ENCODE results near the gene BMAL1. TPM values are rescaled to one million over a fixed set of nuclear protein-coding genes. Genes with fewer than 3 reads are reported as not detected.

The BMAL1 gene
- total RNA-seq, 5 donors from 2014 or later (not counting 1 experiment from before 2014, with no cell fraction given), result 67.9 to 99.2 (median 72.1) TPM

DNA sequence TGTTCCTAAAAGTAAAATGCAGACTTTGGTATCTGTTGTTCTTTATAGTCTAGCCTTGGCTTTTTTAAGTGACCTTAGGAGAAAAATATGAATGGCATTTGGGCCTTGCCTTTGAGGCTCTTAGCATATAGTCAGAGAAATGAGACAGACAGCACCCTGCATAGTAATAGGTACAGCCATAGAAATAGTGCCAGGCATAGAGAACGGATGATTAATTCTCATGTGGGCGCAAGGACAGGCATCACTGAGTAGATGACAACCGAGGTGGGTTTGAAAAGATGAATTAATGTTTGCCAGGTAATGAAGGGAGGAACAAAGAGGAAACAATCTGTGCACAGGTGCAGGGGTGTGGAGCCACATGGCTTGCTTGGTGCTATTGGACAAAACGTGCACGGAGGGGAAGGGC lies 90.5 kb downstream of the BMAL1 start:
- H3K4me3 ChIP-seq (ENCODE audit: control insufficient read depth in 1 of 2, extremely low read depth in 1 of 2, low read length in 1 of 2), result no peak overlapping the region
- no peaks in the 10 kb centered on the region for H3K9me3 ChIP-seq
- WGBS (ENCODE audit: insufficient coverage), result 92% methylated on average over 3 of the region's 5 CpGs
- H3K4me1 ChIP-seq (ENCODE audit: control insufficient read depth in 1 of 2, extremely low read depth in 1 of 2, insufficient read depth in 2 of 2, low read length in 2 of 2), result no peaks in the 10 kb centered on the region
- Mint-ChIP-seq H3K9me3 (no peaks in the 10 kb centered on the region), H3K36me3 (peaks cover 48% of the 10 kb centered on the region), H3K27ac (no peak overlapping the region), H3K4me3 (no peak overlapping the region), H3K4me1 (no peaks in the 10 kb centered on the region), H3K27me3 (no peaks in the 10 kb centered on the region)
- POLR2A ChIA-PET, result no interaction called here
- ATAC-seq (replicated peaks in 1 of 4), result no peak
- no peak for DNase-seq
- H3K27ac ChIP-seq (ENCODE audit: low read length), result no peak overlapping the region
- peaks cover 32 to 97% of the 10 kb centered on the region in 2 donors for H3K36me3 ChIP-seq (ENCODE audit: control insufficient read depth in 2 of 2, extremely low read depth in 1 of 2, insufficient read depth in 1 of 2, low read length in 1 of 2)
- CTCF ChIA-PET, result no interaction called here
- no peaks in the 10 kb centered on the region for H3K27me3 ChIP-seq (replicated peaks in 1 of 2; ENCODE audit: control insufficient read depth in 2 of 2, extremely low read depth in 1 of 2, insufficient read depth in 2 of 2, low read length in 1 of 2)

DNA sequence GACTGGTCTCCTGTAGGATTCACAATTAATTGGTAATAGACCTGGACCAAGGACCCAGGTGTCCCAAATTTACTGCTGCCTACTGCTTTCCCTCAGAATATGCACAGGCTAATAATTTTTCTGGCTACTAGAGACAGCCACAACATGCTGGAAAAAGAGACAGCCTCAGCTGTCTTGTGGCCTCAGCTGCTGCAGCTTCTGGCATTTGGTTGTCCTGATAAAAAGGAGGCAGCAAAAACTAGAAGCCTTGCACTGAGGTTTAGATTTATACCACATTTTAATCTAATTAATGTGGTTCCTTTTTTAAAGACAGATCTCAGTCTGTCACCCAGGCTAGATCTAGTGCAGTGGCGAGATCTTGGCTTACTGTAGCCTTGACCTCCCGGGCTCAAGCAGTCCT lies 95.6 kb downstream of the BMAL1 start:
- no peaks in the 10 kb centered on the region for H3K9me3 ChIP-seq
- no peak for ATAC-seq (replicated peaks in 1 of 4)

GRCh38 chr11:13375798-13376197 lies 98.2 kb downstream of the BMAL1 start:
- Mint-ChIP-seq H3K27me3 (no peaks in the 10 kb centered on the region), H3K9me3 (no peaks in the 10 kb centered on the region), H3K27ac (no peak overlapping the region), H3K36me3 (peaks cover 52% of the 10 kb centered on the region), H3K4me3 (no peak overlapping the region), H3K4me1 (no peaks in the 10 kb centered on the region)
- Histone ChIP-seq H3K27ac (ENCODE audit: low read length) (no peak overlapping the region), H3K4me1 (ENCODE audit: control insufficient read depth in 1 of 2, extremely low read depth in 1 of 2, insufficient read depth in 2 of 2, low read length in 2 of 2) (no peaks in the 10 kb centered on the region), H3K4me3 (ENCODE audit: control insufficient read depth in 1 of 2, extremely low read depth in 1 of 2, low read length in 1 of 2) (no peak overlapping the region), H3K27me3 (replicated peaks in 1 of 2; ENCODE audit: control insufficient read depth in 2 of 2, extremely low read depth in 1 of 2, insufficient read depth in 2 of 2, low read length in 1 of 2) (no peaks in the 10 kb centered on the region), H3K36me3 (ENCODE audit: control insufficient read depth in 2 of 2, extremely low read depth in 1 of 2, insufficient read depth in 1 of 2, low read length in 1 of 2) (peaks cover 20 to 96% of the 10 kb centered on the region in 2 donors), H3K9me3 (no peaks in the 10 kb centered on the region)
- CTCF ChIA-PET, result no interaction called here
- ATAC-seq (replicated peaks in 1 of 4) (peak in 1 of 4 experiments; percentile 29), DNase-seq (no peak)
- POLR2A ChIA-PET, result no interaction called here

More for the DNA sequence above, 95.6 kb downstream of the BMAL1 start:
- Mint-ChIP-seq H3K4me3 (no peak overlapping the region), H3K27ac (no peak overlapping the region), H3K36me3 (peaks cover 43% of the 10 kb centered on the region), H3K9me3 (no peaks in the 10 kb centered on the region), H3K27me3 (no peaks in the 10 kb centered on the region), H3K4me1 (no peaks in the 10 kb centered on the region)
- Histone ChIP-seq H3K4me3 (ENCODE audit: control insufficient read depth in 1 of 2, extremely low read depth in 1 of 2, low read length in 1 of 2) (no peak overlapping the region), H3K27me3 (replicated peaks in 1 of 2; ENCODE audit: control insufficient read depth in 2 of 2, extremely low read depth in 1 of 2, insufficient read depth in 2 of 2, low read length in 1 of 2) (no peaks in the 10 kb centered on the region), H3K4me1 (ENCODE audit: control insufficient read depth in 1 of 2, extremely low read depth in 1 of 2, insufficient read depth in 2 of 2, low read length in 2 of 2) (no peaks in the 10 kb centered on the region), H3K36me3 (ENCODE audit: control insufficient read depth in 2 of 2, extremely low read depth in 1 of 2, insufficient read depth in 1 of 2, low read length in 1 of 2) (peaks cover 28 to 98% of the 10 kb centered on the region in 2 donors), H3K27ac (ENCODE audit: low read length) (no peak overlapping the region)
- POLR2A ChIA-PET, result no interaction called here
- CTCF ChIA-PET, result interaction anchor here (0.6 kb wide), 2 partner anchors 35 to 907 kb away, joined by 3 to 4 read pairs; no protein-coding TSS in a partner anchor
- no peak for DNase-seq
- WGBS (ENCODE audit: insufficient coverage), result no CpG with 5 or more reads among the region's 2 CpGs

GRCh38 chr11:13376402-13376801 lies 98.8 kb downstream of the BMAL1 start:
- H3K4me1 ChIP-seq (ENCODE audit: control insufficient read depth in 1 of 2, extremely low read depth in 1 of 2, insufficient read depth in 2 of 2, low read length in 2 of 2), result no peaks in the 10 kb centered on the region
- Mint-ChIP-seq H3K36me3 (peaks cover 58% of the 10 kb centered on the region), H3K9me3 (no peaks in the 10 kb centered on the region), H3K27me3 (no peaks in the 10 kb centered on the region), H3K4me3 (no peak overlapping the region), H3K4me1 (no peaks in the 10 kb centered on the region), H3K27ac (no peak overlapping the region)
- H3K9me3 ChIP-seq, result no peaks in the 10 kb centered on the region
- H3K27ac ChIP-seq (ENCODE audit: low read length), result no peak overlapping the region
- H3K27me3 ChIP-seq (replicated peaks in 1 of 2; ENCODE audit: control insufficient read depth in 2 of 2, extremely low read depth in 1 of 2, insufficient read depth in 2 of 2, low read length in 1 of 2), result no peaks in the 10 kb centered on the region
- peaks cover 20 to 96% of the 10 kb centered on the region in 2 donors for H3K36me3 ChIP-seq (ENCODE audit: control insufficient read depth in 2 of 2, extremely low read depth in 1 of 2, insufficient read depth in 1 of 2, low read length in 1 of 2)
- ATAC-seq (replicated peaks in 1 of 4) (no peak), DNase-seq (no peak)
- H3K4me3 ChIP-seq (ENCODE audit: control insufficient read depth in 1 of 2, extremely low read depth in 1 of 2, low read length in 1 of 2), result no peak overlapping the region
- ChIA-PET POLR2A (no interaction called here), CTCF (no interaction called here)
- WGBS (ENCODE audit: insufficient coverage), result 95% methylated on average over 4 of the region's 5 CpGs

- no peak for ATAC-seq (replicated peaks in 1 of 4)
- no peak overlapping the region for H3K27ac Mint-ChIP-seq
Observed at GRCh38 chr11:13376838-13377237, 99.2 kb downstream of the BMAL1 start.

DNA sequence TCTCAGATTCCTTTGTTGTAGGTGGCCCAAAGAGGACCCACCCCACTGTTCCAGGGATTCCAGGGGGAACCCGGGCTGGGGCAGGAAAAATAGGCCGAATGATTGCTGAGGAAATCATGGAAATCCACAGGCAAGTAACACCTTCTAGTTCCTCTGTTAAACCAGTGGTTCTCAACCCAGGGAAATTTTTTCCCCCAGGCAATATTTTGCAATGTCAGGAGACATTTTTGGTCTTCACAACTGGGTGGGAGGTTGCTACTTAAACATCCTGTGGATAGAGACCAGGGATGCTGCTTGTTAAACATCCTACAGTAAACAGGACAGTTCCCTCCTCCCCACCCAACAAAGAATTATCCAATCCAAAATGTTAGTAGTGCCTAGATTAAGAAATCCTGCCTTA lies 100.7 kb downstream of the BMAL1 start:
- H3K9me3 ChIP-seq, result no peaks in the 10 kb centered on the region
- ATAC-seq (replicated peaks in 1 of 4) (no peak), DNase-seq (no peak)
- ChIA-PET POLR2A (no interaction called here), CTCF (interaction anchor here in 1 of 2 donors (0.7 kb wide), 1 partner anchor 58 kb away, joined by 3 read pairs; no protein-coding TSS in a partner anchor)
- H3K27ac ChIP-seq (ENCODE audit: low read length), result no peak overlapping the region
- WGBS (ENCODE audit: insufficient coverage), result no CpG with 5 or more reads among the region's 2 CpGs
- no peaks in the 10 kb centered on the region for H3K4me1 Mint-ChIP-seq
- H3K27me3 Mint-ChIP-seq, result no peaks in the 10 kb centered on the region
- no peaks in the 10 kb centered on the region for H3K27me3 ChIP-seq (replicated peaks in 1 of 2; ENCODE audit: control insufficient read depth in 2 of 2, extremely low read depth in 1 of 2, insufficient read depth in 2 of 2, low read length in 1 of 2)
- H3K9me3 Mint-ChIP-seq, result no peaks in the 10 kb centered on the region
- H3K36me3 Mint-ChIP-seq, result peaks cover 76% of the 10 kb centered on the region
- H3K4me3 ChIP-seq (ENCODE audit: control insufficient read depth in 1 of 2, extremely low read depth in 1 of 2, low read length in 1 of 2), result no peak overlapping the region
- no peaks in the 10 kb centered on the region for H3K4me1 ChIP-seq (ENCODE audit: control insufficient read depth in 1 of 2, extremely low read depth in 1 of 2, insufficient read depth in 2 of 2, low read length in 2 of 2)
- H3K36me3 ChIP-seq (ENCODE audit: control insufficient read depth in 2 of 2, extremely low read depth in 1 of 2, insufficient read depth in 1 of 2, low read length in 1 of 2), result peaks cover 13 to 96% of the 10 kb centered on the region in 2 donors
- no peak overlapping the region for H3K4me3 Mint-ChIP-seq
- H3K27ac Mint-ChIP-seq, result no peak overlapping the region

More at GRCh38 chr11:13376838-13377237, 99.2 kb downstream of the BMAL1 start:
- Histone ChIP-seq H3K27ac (ENCODE audit: low read length) (no peak overlapping the region), H3K4me3 (ENCODE audit: control insufficient read depth in 1 of 2, extremely low read depth in 1 of 2, low read length in 1 of 2) (no peak overlapping the region), H3K4me1 (ENCODE audit: control insufficient read depth in 1 of 2, extremely low read depth in 1 of 2, insufficient read depth in 2 of 2, low read length in 2 of 2) (no peaks in the 10 kb centered on the region), H3K36me3 (ENCODE audit: control insufficient read depth in 2 of 2, extremely low read depth in 1 of 2, insufficient read depth in 1 of 2, low read length in 1 of 2) (peaks cover 19 to 96% of the 10 kb centered on the region in 2 donors), H3K9me3 (no peaks in the 10 kb centered on the region), H3K27me3 (replicated peaks in 1 of 2; ENCODE audit: control insufficient read depth in 2 of 2, extremely low read depth in 1 of 2, insufficient read depth in 2 of 2, low read length in 1 of 2) (no peaks in the 10 kb centered on the region)
- Mint-ChIP-seq H3K4me1 (no peaks in the 10 kb centered on the region), H3K4me3 (no peak overlapping the region), H3K9me3 (no peaks in the 10 kb centered on the region), H3K36me3 (peaks cover 62% of the 10 kb centered on the region), H3K27me3 (no peaks in the 10 kb centered on the region)
- WGBS (ENCODE audit: insufficient coverage), result 95% methylated on average over 5 of the region's 8 CpGs
- CTCF ChIA-PET, result no interaction called here
- no peak for DNase-seq
- POLR2A ChIA-PET, result no interaction called here

DNA sequence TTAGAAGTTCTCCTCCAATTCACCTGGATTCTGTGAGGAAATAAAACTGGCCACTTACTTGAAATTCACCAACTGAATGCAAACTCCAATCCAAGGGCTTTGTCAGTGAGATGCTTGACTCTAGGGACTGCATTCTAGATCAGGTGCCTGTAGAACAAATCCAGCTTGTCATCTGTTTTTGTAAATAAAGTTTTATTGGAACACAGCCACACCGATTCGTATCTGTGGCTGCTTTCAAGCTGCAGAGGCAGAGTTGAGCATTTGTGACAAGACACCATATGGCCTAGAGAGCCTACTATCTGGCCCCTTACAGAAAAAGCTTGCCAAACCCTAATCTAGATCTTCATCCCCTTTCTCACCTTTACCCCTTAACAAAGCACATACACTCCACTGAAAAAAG lies 103.1 kb downstream of the BMAL1 start:
- no peaks in the 10 kb centered on the region for H3K27me3 ChIP-seq (replicated peaks in 1 of 2; ENCODE audit: control insufficient read depth in 2 of 2, extremely low read depth in 1 of 2, insufficient read depth in 2 of 2, low read length in 1 of 2)
- no CpG with 5 or more reads among the region's 2 CpGs for WGBS (ENCODE audit: insufficient coverage)

More for the DNA sequence above, 103.1 kb downstream of the BMAL1 start:
- no peak overlapping the region for H3K27ac ChIP-seq (ENCODE audit: low read length)
- Mint-ChIP-seq H3K4me3 (no peak overlapping the region), H3K4me1 (peaks cover 0 to 3% (median 0%) of the 10 kb centered on the region in 3 donors), H3K27ac (no peak overlapping the region), H3K9me3 (no peaks in the 10 kb centered on the region), H3K27me3 (no peaks in the 10 kb centered on the region), H3K36me3 (peaks cover 57% of the 10 kb centered on the region)
- no peaks in the 10 kb centered on the region for H3K4me1 ChIP-seq (ENCODE audit: control insufficient read depth in 1 of 2, extremely low read depth in 1 of 2, insufficient read depth in 2 of 2, low read length in 2 of 2)
- H3K4me3 ChIP-seq (ENCODE audit: control insufficient read depth in 1 of 2, extremely low read depth in 1 of 2, low read length in 1 of 2), result no peak overlapping the region
- ChIA-PET POLR2A (no interaction called here), CTCF (no interaction called here)
- peaks cover 3 to 87% of the 10 kb centered on the region in 2 donors for H3K36me3 ChIP-seq (ENCODE audit: control insufficient read depth in 2 of 2, extremely low read depth in 1 of 2, insufficient read depth in 1 of 2, low read length in 1 of 2)
- DNase-seq, result no peak
- no peak for ATAC-seq (replicated peaks in 1 of 4)
- H3K9me3 ChIP-seq, result no peaks in the 10 kb centered on the region
